Epidermal melanocyte (primary cell): Measurements from ENCODE around the gene BNC2.
A peak's percentile ranks its signal among the peaks of the same experiment; 100 is the strongest.

Experiments
- DNase-seq: peaks from one replicate; pipeline ENCODE4 v3.0.0; 2011; ENCODE audit warnings: low spot score; ENCODE audit not compliant: insufficient read length

The BNC2 gene

GRCh38 chr9:16869131-16869881 lies 1.2 kb downstream of the BNC2 start:
- DNase-seq, result no peak

GRCh38 chr9:16868701-16869100 lies 1.8 kb downstream of the BNC2 start:
- no peak for DNase-seq

- no peak for DNase-seq
Observed at GRCh38 chr9:16867576-16868311, 2.7 kb downstream of the BNC2 start.

GRCh38 chr9:16866587-16866986 lies 3.9 kb downstream of the BNC2 start:
- DNase-seq, result no peak

GRCh38 chr9:16864649-16865434 lies 5.6 kb downstream of the BNC2 start:
- no peak for DNase-seq

- no peak for DNase-seq
Observed at GRCh38 chr9:16848179-16848578, 22.3 kb downstream of the BNC2 start.

GRCh38 chr9:16846986-16847385 lies 23.5 kb downstream of the BNC2 start:
- no peak for DNase-seq

GRCh38 chr9:16846367-16846766 lies 24.1 kb downstream of the BNC2 start:
- no peak for DNase-seq

- DNase-seq, result no peak
Observed at GRCh38 chr9:16834817-16835216, 35.7 kb downstream of the BNC2 start.

- no peak for DNase-seq
Observed at GRCh38 chr9:16833296-16833835, 37.1 kb downstream of the BNC2 start.

- DNase-seq, result no peak
Observed at GRCh38 chr9:16832101-16832500, 38.4 kb downstream of the BNC2 start.

- DNase-seq, result no peak
Observed at GRCh38 chr9:16830806-16831205, 39.7 kb downstream of the BNC2 start.

GRCh38 chr9:16828340-16829281 lies 41.9 kb downstream of the BNC2 start:
- peak; percentile 31 for DNase-seq

- no peak for DNase-seq
Observed at GRCh38 chr9:16825971-16826625, 44.4 kb downstream of the BNC2 start.

- no peak for DNase-seq
Observed at GRCh38 chr9:16825331-16825725, 45.1 kb downstream of the BNC2 start.

- DNase-seq, result no peak
Observed at GRCh38 chr9:16824545-16825330, 45.7 kb downstream of the BNC2 start.

- no peak for DNase-seq
Observed at GRCh38 chr9:16823906-16824305, 46.6 kb downstream of the BNC2 start.

- DNase-seq, result no peak
Observed at GRCh38 chr9:16821344-16821743, 49.1 kb downstream of the BNC2 start.

- no peak for DNase-seq
Observed at GRCh38 chr9:16817514-16817913, 53.0 kb downstream of the BNC2 start.
